Measurements from ENCODE around the gene CRYBG3. TPM values are rescaled to one million over a fixed set of nuclear protein-coding genes. Genes with fewer than 3 reads are reported as not detected.
A peak's percentile ranks its signal among the peaks of the same experiment; 100 is the strongest.
"Not testable (repeated sequence)": the region's sequence is repeated elsewhere in the genome, so short reads cannot be mapped to it uniquely, and the experiment has no call there.

The CRYBG3 gene
- total RNA-seq, 4 donors from 2014 or later: 16.4 to 33.4 (median 21.6) TPM

DNA sequence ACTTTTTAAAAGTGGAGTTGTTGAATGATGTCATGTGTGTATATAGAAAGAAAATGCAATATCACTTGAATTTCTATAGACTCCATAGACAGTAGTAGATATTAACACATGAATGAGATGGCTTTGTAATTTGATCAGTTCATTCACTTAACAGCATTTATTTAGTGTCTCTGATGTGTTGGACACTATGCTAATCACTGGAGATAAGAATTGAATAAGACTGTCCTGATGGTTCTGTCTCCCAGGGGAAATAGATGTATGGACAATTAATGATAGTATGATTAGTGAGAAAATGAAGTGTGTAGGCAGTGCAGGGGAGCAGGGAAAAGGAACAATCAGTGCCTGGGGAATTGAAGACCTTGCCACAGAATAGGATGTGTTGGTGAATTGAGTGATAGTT is 77.5 kb downstream of the CRYBG3 start:
- no peak overlapping the region for H3K27ac ChIP-seq

DNA sequence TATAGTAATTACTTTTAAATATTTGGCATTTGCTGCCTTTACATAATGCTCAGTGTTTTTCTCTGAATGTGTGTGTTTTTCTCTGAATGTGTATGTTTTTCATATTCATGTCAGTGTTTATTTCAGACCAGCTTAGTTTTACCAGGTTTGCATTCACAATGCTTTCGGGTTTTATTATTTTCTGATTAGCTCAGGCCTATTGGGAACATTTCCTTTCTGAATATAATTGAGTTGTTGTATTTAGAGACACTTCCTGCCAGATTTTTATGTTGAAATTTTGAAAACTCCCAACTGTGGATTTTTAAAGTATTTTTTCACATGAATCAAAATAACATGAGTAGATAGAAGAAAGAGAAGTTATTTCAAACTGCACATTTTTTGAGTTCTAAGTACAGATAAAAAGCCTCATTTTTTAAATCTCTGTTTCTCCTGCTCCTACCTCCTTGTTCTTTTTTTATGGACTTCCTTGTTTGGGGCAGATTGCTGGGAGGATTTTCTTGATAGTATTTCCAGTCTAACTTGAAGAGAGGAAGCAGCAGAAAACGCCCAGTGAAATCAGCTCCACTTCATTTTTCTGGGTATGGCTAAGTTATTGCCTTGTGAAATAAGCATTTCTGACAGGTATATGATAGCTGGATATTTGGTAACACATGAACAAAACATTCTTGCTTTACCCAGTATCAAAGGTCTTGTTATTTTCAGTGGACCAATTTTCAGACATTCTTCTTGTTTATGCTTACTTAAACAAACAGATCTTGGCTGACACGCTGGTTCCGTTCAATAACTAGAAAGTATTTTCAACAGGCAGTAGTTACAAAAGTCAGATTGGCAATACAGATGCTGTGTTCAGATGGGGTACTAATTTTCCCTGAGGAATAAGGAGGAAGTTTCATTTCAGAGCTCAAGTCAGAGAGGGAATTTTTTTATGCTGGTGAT is 79.8 kb downstream of the CRYBG3 start:
- peaks cover 0 to 25% (median 2%) of the 10 kb centered on the region in 3 donors for H3K4me1 ChIP-seq
- H3K9me3 ChIP-seq: no peaks in the 10 kb centered on the region
- peak overlapping the region; percentile 25 to 75 (median 58) for H3K27ac ChIP-seq
- TF ChIP-seq POLR2A (IDR thresholded peaks at IDR 0.05): no peak
- TF ChIP-seq, protein P1, sequence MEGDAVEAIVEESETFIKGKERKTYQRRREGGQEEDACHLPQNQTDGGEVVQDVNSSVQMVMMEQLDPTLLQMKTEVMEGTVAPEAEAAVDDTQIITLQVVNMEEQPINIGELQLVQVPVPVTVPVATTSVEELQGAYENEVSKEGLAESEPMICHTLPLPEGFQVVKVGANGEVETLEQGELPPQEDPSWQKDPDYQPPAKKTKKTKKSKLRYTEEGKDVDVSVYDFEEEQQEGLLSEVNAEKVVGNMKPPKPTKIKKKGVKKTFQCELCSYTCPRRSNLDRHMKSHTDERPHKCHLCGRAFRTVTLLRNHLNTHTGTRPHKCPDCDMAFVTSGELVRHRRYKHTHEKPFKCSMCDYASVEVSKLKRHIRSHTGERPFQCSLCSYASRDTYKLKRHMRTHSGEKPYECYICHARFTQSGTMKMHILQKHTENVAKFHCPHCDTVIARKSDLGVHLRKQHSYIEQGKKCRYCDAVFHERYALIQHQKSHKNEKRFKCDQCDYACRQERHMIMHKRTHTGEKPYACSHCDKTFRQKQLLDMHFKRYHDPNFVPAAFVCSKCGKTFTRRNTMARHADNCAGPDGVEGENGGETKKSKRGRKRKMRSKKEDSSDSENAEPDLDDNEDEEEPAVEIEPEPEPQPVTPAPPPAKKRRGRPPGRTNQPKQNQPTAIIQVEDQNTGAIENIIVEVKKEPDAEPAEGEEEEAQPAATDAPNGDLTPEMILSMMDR (IDR thresholded peaks at IDR 0.05): no peak
- intact Hi-C loops (cut with DNase I): no loop called here
- WGBS, 2 donors: 31 to 54% methylated on average over 4 of the region's 4 CpGs
- H3K36me3 ChIP-seq: peaks cover 0 to 33% (median 1%) of the 10 kb centered on the region in 3 donors
- DNase-seq: no peak
- H3K27me3 ChIP-seq: no peaks in the 10 kb centered on the region
- no peak overlapping the region for H3K4me3 ChIP-seq

More for the DNA sequence above, 77.5 kb downstream of the CRYBG3 start:
- Histone ChIP-seq H3K27me3 (no peaks in the 10 kb centered on the region), H3K4me3 (no peak overlapping the region), H3K9me3 (no peaks in the 10 kb centered on the region), H3K4me1 (peaks cover 0 to 25% (median 2%) of the 10 kb centered on the region in 3 donors), H3K36me3 (peaks cover 0 to 53% (median 4%) of the 10 kb centered on the region in 3 donors)
- no peak for DNase-seq
- intact Hi-C loops (cut with DNase I): no loop called here
- TF ChIP-seq, protein P1 (IDR thresholded peaks at IDR 0.05): no peak
- no peak for TF ChIP-seq POLR2A (IDR thresholded peaks at IDR 0.05)

DNA sequence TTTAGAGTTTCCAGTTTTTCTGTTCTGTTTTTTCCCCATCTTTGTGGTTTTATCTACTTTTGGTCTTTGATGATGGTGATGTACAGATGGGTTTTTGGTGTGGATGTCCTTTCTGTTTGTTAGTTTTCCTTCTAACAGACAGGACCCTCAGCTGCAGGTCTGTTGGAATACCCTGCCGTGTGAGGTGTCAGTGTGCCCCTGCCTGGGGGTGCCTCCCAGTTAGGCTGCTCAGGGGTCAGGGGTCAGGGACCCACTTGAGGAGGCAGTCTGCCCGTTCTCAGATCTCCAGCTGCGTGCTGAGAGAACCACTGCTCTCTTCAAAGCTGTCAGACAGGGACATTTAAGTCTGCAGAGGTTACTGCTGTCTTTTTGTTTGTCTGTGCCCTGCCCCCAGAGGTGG is 88.0 kb downstream of the CRYBG3 start:
- H3K36me3 ChIP-seq: peaks cover 0 to 26% (median 0%) of the 10 kb centered on the region in 3 donors
- H3K27ac ChIP-seq; H3K4me3 ChIP-seq; H3K9me3 ChIP-seq; DNase-seq; intact Hi-C loops (cut with DNase I); H3K27me3 ChIP-seq: not testable (repeated sequence)
- no CpG with 5 or more reads among the region's 3 CpGs for WGBS, 2 donors
- H3K4me1 ChIP-seq: peaks cover 0 to 32% (median 19%) of the 10 kb centered on the region in 3 donors

DNA sequence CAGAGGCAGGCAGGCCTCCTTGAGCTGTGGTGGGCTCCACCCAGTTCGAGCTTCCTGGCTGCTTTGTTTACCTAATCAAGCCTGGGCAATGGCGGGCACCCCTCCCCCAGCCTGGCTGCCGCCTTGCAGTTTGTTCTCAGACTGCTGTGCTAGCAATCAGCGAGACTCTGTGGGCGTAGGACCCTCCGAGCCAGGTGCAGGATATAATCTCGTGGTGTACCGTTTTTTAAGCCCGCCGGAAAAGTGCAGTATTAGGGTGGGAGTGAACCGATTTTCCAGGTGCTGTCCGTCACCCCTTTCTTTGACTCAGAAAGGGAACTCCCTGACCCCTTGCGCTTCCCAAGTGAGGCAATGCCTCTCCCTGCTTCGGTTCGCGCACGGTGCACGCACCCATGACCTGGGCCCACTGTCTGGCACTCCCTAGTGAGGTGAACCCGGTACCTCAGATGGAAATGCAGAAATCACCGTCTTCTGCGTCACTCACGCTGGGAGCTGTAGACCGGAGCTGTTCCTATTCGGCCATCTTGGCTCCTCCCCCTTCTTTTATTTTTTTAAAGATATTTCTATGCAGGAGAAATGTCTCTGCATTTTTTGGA is 88.5 kb downstream of the CRYBG3 start:
- peak overlapping the region in 3 of 4 donors; percentile 22 to 72 (median 33) for H3K27ac ChIP-seq
- peaks cover 0 to 37% (median 19%) of the 10 kb centered on the region in 3 donors for H3K4me1 ChIP-seq
- H3K27me3 ChIP-seq; DNase-seq; intact Hi-C loops (cut with DNase I); H3K9me3 ChIP-seq: not testable (repeated sequence)
- H3K4me3 ChIP-seq: peak overlapping the region in 1 of 4 donors; percentile 45
- H3K36me3 ChIP-seq: peaks cover 0 to 30% (median 0%) of the 10 kb centered on the region in 3 donors
- 63 to 85% methylated on average over 12 to 21 of the region's 24 CpGs for WGBS, 2 donors

DNA sequence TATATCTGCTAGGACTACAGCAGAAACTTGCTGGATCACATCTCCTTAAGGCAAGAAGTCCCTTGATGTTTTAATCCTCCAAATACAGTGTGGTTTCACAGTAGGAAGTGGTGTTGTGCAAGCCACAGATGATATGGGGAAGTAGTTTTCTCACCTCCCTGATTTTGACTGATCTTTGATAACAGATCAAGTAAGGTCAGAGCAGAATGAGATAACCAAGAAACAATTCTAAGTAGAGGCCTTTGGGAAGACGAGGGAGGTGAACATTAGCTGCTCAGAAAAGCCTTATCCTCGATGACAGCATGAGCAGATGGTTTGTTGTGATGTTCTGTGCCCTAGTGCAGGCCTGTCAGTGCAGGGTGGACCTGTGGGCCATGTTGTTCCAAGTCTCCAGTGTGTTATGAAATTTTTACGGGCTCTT is 89.1 kb downstream of the CRYBG3 start:
- Histone ChIP-seq H3K27ac (peak overlapping the region in 3 of 4 donors; percentile 22 to 72 (median 33)), H3K9me3 (no peaks in the 10 kb centered on the region), H3K4me3 (peak overlapping the region in 1 of 4 donors; percentile 45), H3K4me1 (peaks cover 0 to 38% (median 19%) of the 10 kb centered on the region in 3 donors), H3K27me3 (no peaks in the 10 kb centered on the region), H3K36me3 (peaks cover 0 to 36% (median 0%) of the 10 kb centered on the region in 3 donors)
- no peak for TF ChIP-seq POLR2A (IDR thresholded peaks at IDR 0.05)
- TF ChIP-seq, protein P1 (IDR thresholded peaks at IDR 0.05): no peak
- DNase-seq: no peak
- whole genome bisulfite sequencing, 2 donors: 45 to 64% methylated on average over 3 of the region's 3 CpGs
- intact Hi-C loops (cut with DNase I): no loop called here

DNA sequence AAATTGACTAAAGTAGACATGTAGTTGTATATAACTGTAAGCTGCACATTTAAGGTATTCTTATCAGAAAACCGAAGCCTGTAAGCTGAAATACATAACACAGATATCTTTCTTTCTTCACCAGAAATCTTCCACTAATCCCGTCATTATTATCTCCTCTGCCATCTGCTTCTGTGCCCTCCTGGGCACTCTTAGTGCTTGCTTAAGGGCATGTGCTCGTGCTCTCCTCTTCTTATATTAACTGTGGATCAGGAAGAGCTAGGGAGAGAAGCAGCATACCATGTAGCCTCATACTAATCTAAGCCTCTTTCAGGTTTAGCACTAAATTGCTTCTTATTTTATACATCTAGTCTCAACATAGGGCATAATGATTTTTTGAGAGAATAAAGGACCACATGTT is 89.6 kb downstream of the CRYBG3 start:
- 60 to 84% methylated on average over 3 of the region's 3 CpGs for WGBS, 2 donors
- TF ChIP-seq POLR2A (IDR thresholded peaks at IDR 0.05): no peak
- TF ChIP-seq, protein P1 (IDR thresholded peaks at IDR 0.05): no peak

More for the DNA sequence above, 89.6 kb downstream of the CRYBG3 start:
- peaks cover 0 to 38% (median 19%) of the 10 kb centered on the region in 3 donors for H3K4me1 ChIP-seq
- no peak overlapping the region for H3K4me3 ChIP-seq
- peaks cover 0 to 41% (median 0%) of the 10 kb centered on the region in 3 donors for H3K36me3 ChIP-seq
- DNase-seq: no peak
- H3K27me3 ChIP-seq: no peaks in the 10 kb centered on the region
- H3K9me3 ChIP-seq: no peaks in the 10 kb centered on the region
- intact Hi-C loops (cut with DNase I): no loop called here
- H3K27ac ChIP-seq: peak overlapping the region in 1 of 4 donors; percentile 72

Data from esophagus squamous epithelium (tissue), 5 donors.